Activated naive CD4-positive, alpha-beta T cell treated with anti-CD3 and anti-CD28 coated beads, Interleukin-2, amount 50 U/mL, for 24 hours (primary cell): Measurements from ENCODE around the gene ENOSF1.

Experiments used
- H3K27ac Mint-ChIP-seq: one replicate; pipeline ENCODE4 v1.8.0; 2021; ENCODE audit warnings: mild to moderate bottlenecking, mixed read lengths
- H3K27me3 Mint-ChIP-seq: one replicate; pipeline ENCODE4 v1.8.0; 2021; ENCODE audit warnings: mixed read lengths
- H3K36me3 Mint-ChIP-seq: one replicate; pipeline ENCODE4 v1.8.0; 2021; ENCODE audit warnings: mixed read lengths
- H3K4me1 Mint-ChIP-seq: one replicate; pipeline ENCODE4 v1.8.0; 2021; ENCODE audit warnings: mixed read lengths
- H3K4me3 Mint-ChIP-seq: one replicate; pipeline ENCODE4 v1.8.0; 2021; ENCODE audit warnings: mild to moderate bottlenecking, mixed read lengths
- H3K9me3 Mint-ChIP-seq: one replicate; pipeline ENCODE4 v1.8.0; 2021; ENCODE audit warnings: mixed read lengths

The ENOSF1 gene

DNA sequence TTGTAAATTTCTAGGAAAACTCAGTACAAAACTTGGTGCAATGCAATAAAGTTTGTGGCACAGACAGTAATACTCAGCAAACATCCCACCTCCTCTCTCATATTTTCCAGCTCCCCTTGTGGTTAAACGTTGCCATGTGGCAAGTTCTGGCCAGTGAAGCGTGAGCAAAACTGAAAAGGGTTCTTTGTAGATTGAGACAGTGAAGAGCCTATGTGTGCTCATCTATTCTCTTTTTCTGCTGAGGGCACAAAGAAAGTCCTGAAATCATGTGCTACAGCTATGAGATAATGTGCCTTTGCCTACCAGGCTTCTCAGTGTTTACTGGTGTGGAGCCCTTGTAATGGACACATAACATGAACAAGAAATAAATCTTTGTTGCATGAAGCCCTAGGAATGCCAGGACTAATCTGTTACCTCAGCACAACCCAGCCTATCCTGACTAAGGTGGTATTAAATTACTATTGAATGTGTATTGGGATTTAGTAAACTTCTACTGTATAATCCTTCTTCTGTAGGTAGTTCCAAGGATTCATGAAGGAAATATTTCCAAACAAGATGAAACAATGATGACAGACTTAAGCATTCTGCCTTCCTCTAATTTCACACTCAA, 67.9 kb downstream of the ENOSF1 start:
- Mint-ChIP-seq H3K4me3 (no peak overlapping the region), H3K4me1 (no peaks in the 10 kb centered on the region), H3K27me3 (no peaks in the 10 kb centered on the region), H3K9me3 (no peaks in the 10 kb centered on the region), H3K36me3 (no peaks in the 10 kb centered on the region), H3K27ac (no peak overlapping the region)

DNA sequence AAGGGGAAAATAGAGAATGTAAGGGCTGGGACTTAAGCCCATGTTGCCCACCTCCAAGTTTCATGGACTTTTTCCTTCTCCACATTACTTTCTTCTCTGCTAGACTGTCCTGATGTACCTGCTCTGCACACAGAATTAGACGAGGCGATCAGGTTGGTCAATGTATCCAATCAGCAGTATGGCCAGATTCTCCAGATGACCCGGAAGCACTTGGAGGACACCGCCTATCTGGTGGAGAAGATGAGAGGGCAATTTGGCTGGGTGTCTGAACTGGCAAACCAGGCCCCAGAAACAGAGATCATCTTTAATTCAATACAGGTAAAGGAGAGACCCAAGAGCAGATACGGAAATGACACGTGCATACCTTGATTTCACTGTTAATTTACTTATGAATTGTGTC, 71.2 kb downstream of the ENOSF1 start:
- Mint-ChIP-seq H3K4me1 (no peaks in the 10 kb centered on the region), H3K27ac (no peak overlapping the region), H3K36me3 (no peaks in the 10 kb centered on the region), H3K4me3 (no peak overlapping the region), H3K9me3 (no peaks in the 10 kb centered on the region), H3K27me3 (no peaks in the 10 kb centered on the region)

- Mint-ChIP-seq H3K4me3 (no peak overlapping the region), H3K4me1 (no peaks in the 10 kb centered on the region), H3K27ac (no peak overlapping the region), H3K27me3 (no peaks in the 10 kb centered on the region), H3K36me3 (no peaks in the 10 kb centered on the region), H3K9me3 (no peaks in the 10 kb centered on the region)
Measured at GRCh38 chr18:635171-635570, 77.3 kb downstream of the ENOSF1 start.

DNA sequence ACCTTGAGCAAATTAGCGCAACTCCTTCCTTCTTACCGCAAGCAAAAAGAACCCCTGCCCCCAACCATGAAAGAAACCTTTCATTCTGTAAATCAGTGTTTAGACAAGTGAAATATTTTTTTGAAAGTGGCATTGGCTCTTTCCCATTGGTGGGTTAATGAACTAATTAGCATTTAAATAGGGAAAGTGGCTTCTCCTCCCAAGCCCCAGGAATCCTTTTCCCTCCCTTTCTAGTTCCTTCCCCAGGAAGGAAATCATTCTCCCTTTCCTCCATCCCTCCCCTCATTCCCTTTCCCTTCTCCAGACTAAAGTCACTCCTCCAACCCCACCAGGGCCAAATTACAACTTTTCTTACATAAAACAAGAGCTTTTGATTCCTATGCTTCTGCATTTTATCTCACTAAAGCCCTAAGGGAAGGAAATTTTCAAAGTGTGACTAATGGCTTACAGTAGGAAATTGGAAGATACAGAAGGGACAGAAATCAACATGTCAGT, 77.8 kb downstream of the ENOSF1 start:
- H3K4me3 Mint-ChIP-seq, result no peak overlapping the region
- H3K27ac Mint-ChIP-seq, result no peak overlapping the region
- no peaks in the 10 kb centered on the region for H3K4me1 Mint-ChIP-seq
- no peaks in the 10 kb centered on the region for H3K9me3 Mint-ChIP-seq
- H3K27me3 Mint-ChIP-seq, result no peaks in the 10 kb centered on the region
- H3K36me3 Mint-ChIP-seq, result no peaks in the 10 kb centered on the region

- H3K27me3 Mint-ChIP-seq, result no peaks in the 10 kb centered on the region
- no peak overlapping the region for H3K27ac Mint-ChIP-seq
- no peaks in the 10 kb centered on the region for H3K4me1 Mint-ChIP-seq
- no peaks in the 10 kb centered on the region for H3K9me3 Mint-ChIP-seq
- H3K36me3 Mint-ChIP-seq, result no peaks in the 10 kb centered on the region
- H3K4me3 Mint-ChIP-seq, result no peak overlapping the region
Measured at GRCh38 chr18:631560-631959, 80.9 kb downstream of the ENOSF1 start.

DNA sequence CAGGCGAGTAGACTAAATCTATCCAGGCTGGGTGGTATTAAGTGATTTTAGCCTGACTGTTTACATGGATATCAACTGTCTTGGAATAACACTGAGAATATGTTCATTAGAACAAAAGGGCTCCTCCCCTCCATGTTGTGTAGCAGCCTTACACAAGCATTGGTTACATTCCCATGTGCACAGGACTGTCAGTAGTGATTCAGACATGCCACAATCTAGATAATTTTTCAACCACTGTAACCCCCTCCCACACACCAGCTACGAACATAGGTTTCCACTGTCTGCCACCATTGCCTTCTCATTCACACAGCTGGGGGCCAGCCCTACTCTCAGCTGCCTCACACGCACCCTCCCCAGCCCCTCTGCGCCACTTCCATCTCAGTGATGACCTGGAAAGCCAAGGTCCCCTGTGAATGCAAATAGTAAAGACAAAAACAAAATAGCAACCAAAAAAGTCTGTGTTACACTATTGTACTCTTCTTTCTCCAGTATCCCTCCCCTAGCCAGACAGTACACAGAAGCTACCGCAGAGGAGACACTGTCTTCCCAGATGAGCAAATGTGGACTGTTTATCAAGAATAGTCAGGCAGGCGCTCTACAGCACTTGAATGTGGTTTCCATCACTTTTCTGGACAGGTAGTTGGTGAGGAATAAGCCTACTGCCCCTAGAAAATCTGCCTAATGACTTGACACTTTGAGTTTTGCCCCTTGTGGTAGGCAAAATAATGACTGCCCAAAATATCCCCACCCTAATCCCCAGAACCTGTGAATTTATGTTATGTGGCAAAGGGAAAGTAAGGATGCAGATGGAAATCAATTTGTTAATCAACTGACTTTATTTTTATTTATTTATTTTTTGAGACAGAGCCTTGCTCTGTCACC, 82.9 kb downstream of the ENOSF1 start:
- H3K27me3 Mint-ChIP-seq, result no peaks in the 10 kb centered on the region
- no peaks in the 10 kb centered on the region for H3K9me3 Mint-ChIP-seq
- H3K4me1 Mint-ChIP-seq, result no peaks in the 10 kb centered on the region
- no peak overlapping the region for H3K27ac Mint-ChIP-seq
- H3K4me3 Mint-ChIP-seq, result no peak overlapping the region
- H3K36me3 Mint-ChIP-seq, result no peaks in the 10 kb centered on the region

DNA sequence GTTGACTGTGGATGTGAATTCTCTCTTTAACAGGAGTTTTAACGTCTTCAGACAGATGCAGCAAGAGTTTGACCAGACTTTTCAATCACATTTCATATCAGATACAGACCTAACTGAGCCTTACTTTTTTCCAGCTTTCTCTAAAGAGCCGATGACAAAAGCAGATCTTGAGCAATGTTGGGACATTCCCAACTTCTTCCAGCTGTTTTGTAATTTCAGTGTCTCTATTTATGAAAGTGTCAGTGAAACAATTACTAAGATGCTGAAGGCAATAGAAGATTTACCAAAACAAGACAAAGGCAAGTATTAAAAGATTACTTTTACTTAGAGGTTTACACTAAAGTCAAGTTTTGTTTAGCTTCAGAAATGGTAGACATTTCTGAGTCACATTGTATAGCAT, 85.2 kb downstream of the ENOSF1 start:
- Mint-ChIP-seq H3K36me3 (no peaks in the 10 kb centered on the region), H3K27me3 (no peaks in the 10 kb centered on the region)

GRCh38 chr18:623761-624620, 88.4 kb downstream of the ENOSF1 start:
- H3K36me3 Mint-ChIP-seq, result no peaks in the 10 kb centered on the region
- no peak overlapping the region for H3K27ac Mint-ChIP-seq
- H3K4me1 Mint-ChIP-seq, result no peaks in the 10 kb centered on the region

More for the DNA sequence above, 85.2 kb downstream of the ENOSF1 start:
- Mint-ChIP-seq H3K4me1 (no peaks in the 10 kb centered on the region), H3K27ac (no peak overlapping the region), H3K9me3 (no peaks in the 10 kb centered on the region), H3K4me3 (no peak overlapping the region)

GRCh38 chr18:622289-622688, 90.1 kb downstream of the ENOSF1 start:
- no peaks in the 10 kb centered on the region for H3K9me3 Mint-ChIP-seq
- no peaks in the 10 kb centered on the region for H3K4me1 Mint-ChIP-seq
- no peak overlapping the region for H3K27ac Mint-ChIP-seq
- H3K27me3 Mint-ChIP-seq, result no peaks in the 10 kb centered on the region
- no peaks in the 10 kb centered on the region for H3K36me3 Mint-ChIP-seq
- H3K4me3 Mint-ChIP-seq, result no peak overlapping the region

More at GRCh38 chr18:623761-624620, 88.4 kb downstream of the ENOSF1 start:
- Mint-ChIP-seq H3K4me3 (no peak overlapping the region), H3K9me3 (no peaks in the 10 kb centered on the region), H3K27me3 (no peaks in the 10 kb centered on the region)

DNA sequence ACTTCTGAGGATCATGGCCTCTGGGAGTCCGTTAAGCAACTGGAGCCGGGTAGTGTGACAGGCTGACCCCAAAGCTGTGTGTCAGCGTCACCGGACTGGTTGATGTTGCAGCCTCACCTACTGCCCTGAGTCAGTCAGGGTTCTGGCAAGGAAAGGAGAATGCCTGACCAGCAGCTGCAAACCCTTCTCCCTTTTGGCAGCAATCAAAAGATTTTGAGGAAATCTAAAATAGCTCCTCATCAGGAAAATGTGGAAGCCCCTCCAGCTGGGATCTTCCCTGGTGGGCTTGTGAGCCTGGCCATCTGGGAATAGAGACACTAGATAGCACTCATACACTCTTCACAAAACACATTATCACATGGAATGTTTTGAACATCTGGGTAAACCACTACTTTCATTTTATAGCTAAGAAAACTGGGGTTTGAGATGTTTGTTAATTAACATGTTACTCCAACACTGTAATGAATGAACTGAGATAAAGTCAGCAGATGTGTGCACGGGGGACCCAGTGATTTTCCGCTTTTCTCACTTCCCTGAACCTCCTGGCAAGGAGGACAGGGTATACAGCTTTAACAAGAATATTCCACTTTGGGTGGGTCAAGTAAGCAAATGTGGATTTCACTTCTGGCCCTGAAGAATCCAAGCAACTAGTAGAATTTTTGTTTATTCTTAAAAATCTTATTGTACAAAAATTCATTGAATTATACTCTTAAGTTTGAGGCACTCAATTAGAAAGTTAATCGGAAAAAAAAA, 91.0 kb downstream of the ENOSF1 start:
- no peak overlapping the region for H3K27ac Mint-ChIP-seq
- no peak overlapping the region for H3K4me3 Mint-ChIP-seq
- H3K4me1 Mint-ChIP-seq, result no peaks in the 10 kb centered on the region
- no peaks in the 10 kb centered on the region for H3K9me3 Mint-ChIP-seq
- no peaks in the 10 kb centered on the region for H3K36me3 Mint-ChIP-seq
- no peaks in the 10 kb centered on the region for H3K27me3 Mint-ChIP-seq
